HEK293T (cell line): ENCODE data around the gene DNAH3.

Source experiments
- BHLHE40 ChIP-seq: fragments of 450-650 bp; IDR thresholded peaks from 2 replicates; pipeline ENCODE4 v1.6.1; 2016; ENCODE audit warnings: mild to moderate bottlenecking, moderate library complexity, borderline replicate concordance
- CTBP1 ChIP-seq: fragments of 450-650 bp; IDR thresholded peaks from 2 replicates; pipeline ENCODE4 v1.6.1; 2016; ENCODE audit warnings: borderline replicate concordance
- ELF4 ChIP-seq: fragments of 450-650 bp; IDR thresholded peaks from 2 replicates; pipeline ENCODE4 v1.6.1; 2017; ENCODE audit warnings: antibody characterized with exemption
- FOXA1 ChIP-seq: fragments of 450-650 bp; IDR thresholded peaks from 2 replicates; pipeline ENCODE4 v1.6.1; 2016; ENCODE audit warnings: mild to moderate bottlenecking
- FOXK2 ChIP-seq: fragments of 450-650 bp; IDR thresholded peaks from 2 replicates; pipeline ENCODE4 v1.6.1; 2016; ENCODE audit warnings: mild to moderate bottlenecking
- LEF1 ChIP-seq: fragments of 450-650 bp; IDR thresholded peaks from 2 replicates; pipeline ENCODE4 v1.6.1; 2017; ENCODE audit warnings: mild to moderate bottlenecking, borderline replicate concordance
- NFRKB ChIP-seq: fragments of 450-650 bp; IDR thresholded peaks from 2 replicates; pipeline ENCODE4 v1.6.1; 2016; ENCODE audit warnings: mild to moderate bottlenecking, moderate library complexity
- SP1 ChIP-seq: fragments of 450-650 bp; IDR thresholded peaks from 2 replicates; pipeline ENCODE4 v1.6.1; 2017
- TARDBP ChIP-seq: fragments of 450-650 bp; IDR thresholded peaks from 2 replicates; pipeline ENCODE4 v1.6.1; 2016
- ZNF384 ChIP-seq: fragments of 450-650 bp; IDR thresholded peaks from 2 replicates; pipeline ENCODE4 v1.6.1; 2016

GRCh38 chr16:20897253-20897897, 253.3 kb downstream of the DNAH3 start:
- TF ChIP-seq SP1 (no peak), BHLHE40 (no peak), TARDBP (no peak), ELF4 (no peak), FOXK2 (no peak), NFRKB (no peak), CTBP1 (no peak), ZNF384 (no peak), LEF1 (no peak), FOXA1 (no peak)
